Hypothalamus (tissue), 51 donors: ENCODE measurements around the gene ANO5.

Source experiments
- DNase-seq, 51 donors: peaks; one replicate each; lab custom pipeline; 2025; lab: John Stamatoyannopoulos, UW

ANO5 gene

GRCh38 chr11:22192642-22193347, at the start of gene ANO5:
TSS of gene ANO5 (plus strand) at chr11:22193085. CDS start at chr11:22193493, 408 bp downstream.
- DNase-seq: peak in 46 of 51 donors; percentile 7 to 77 (median 52)

GRCh38 chr11:22151649-22152197, 41.2 kb upstream of the ANO5 start:
- no peak for DNase-seq

GRCh38 chr11:22157531-22157930, 35.4 kb upstream of the ANO5 start:
- no peak for DNase-seq

- DNase-seq: no peak
Observed at GRCh38 chr11:22161489-22161888, 31.4 kb upstream of the ANO5 start.

- no peak for DNase-seq
Observed at GRCh38 chr11:22162756-22163155, 30.1 kb upstream of the ANO5 start.

- DNase-seq: no peak
Observed at GRCh38 chr11:22163394-22163797, 29.5 kb upstream of the ANO5 start.

GRCh38 chr11:22165087-22165486, 27.8 kb upstream of the ANO5 start:
- DNase-seq: no peak

- no peak for DNase-seq
Observed at GRCh38 chr11:22165759-22166513, 26.9 kb upstream of the ANO5 start.

- no peak for DNase-seq
Observed at GRCh38 chr11:22169833-22170232, 23.1 kb upstream of the ANO5 start.

GRCh38 chr11:22173532-22173931, 19.4 kb upstream of the ANO5 start:
- DNase-seq: no peak

- no peak for DNase-seq
Observed at GRCh38 chr11:22177186-22177585, 15.7 kb upstream of the ANO5 start.

GRCh38 chr11:22179626-22180025, 13.3 kb upstream of the ANO5 start:
- no peak for DNase-seq

GRCh38 chr11:22180131-22180530, 12.8 kb upstream of the ANO5 start:
- DNase-seq: no peak

GRCh38 chr11:22189660-22190059, 3.2 kb upstream of the ANO5 start:
- no peak for DNase-seq

GRCh38 chr11:22190827-22191463, 1.9 kb upstream of the ANO5 start:
- DNase-seq: no peak

GRCh38 chr11:22192289-22192641, 620 bp upstream of the ANO5 start:
- peak in 7 of 51 donors; percentile 6 to 46 (median 26) for DNase-seq

- peak in 31 of 51 donors; percentile 2 to 63 (median 30) for DNase-seq
Observed at GRCh38 chr11:22193348-22194051, 615 bp downstream of the ANO5 start.

- no peak for DNase-seq
Observed at GRCh38 chr11:22194306-22194705, 1.4 kb downstream of the ANO5 start.

- DNase-seq: no peak
Observed at GRCh38 chr11:22194907-22195306, 2.0 kb downstream of the ANO5 start.

- no peak for DNase-seq
Observed at GRCh38 chr11:22197139-22198005, 4.5 kb downstream of the ANO5 start.
